K562 (cell line): Measurements from ENCODE around the gene BUB3. TPM values are rescaled to one million over a fixed set of nuclear protein-coding genes. Genes with fewer than 3 reads are reported as not detected.
"Not testable (repeated sequence)": the region's sequence is repeated elsewhere in the genome, so short reads cannot be mapped to it uniquely, and the experiment has no call there.

ENCODE experiments used
- ATAC-seq: fragments of 200-7000 bp; cut with Tn5 transposase; 3 replicates; pipeline ENCODE4 v1.9.1; 2020; ENCODE audit warnings: moderate library complexity
- BruUV-seq: library from RNA; stranded (reverse); fragments of 400-500 nt; replicated peaks from 2 replicates; lab custom pipeline; 2021; lab: Mats Ljungman, UMichigan
- CTCF ChIA-PET: fragments of 300-600 bp; formaldehyde crosslinking; extraction: SDS; loops from one replicate; lab custom pipeline; 2021; ENCODE audit warnings: low intra/inter-chr PET ratio; lab: Yijun Ruan, JAX
- POLR2A ChIA-PET: fragments of 300-600, 350-650 bp; sonication (Branson Sonifier 250); formaldehyde crosslinking; extraction: SDS; loops from one replicate; lab custom pipeline; 2021; ENCODE audit warnings: antibody characterized with exemption, inconsistent platforms; lab: Yijun Ruan, JAX
- DNase-seq, 4 experiments: peaks; one replicate each; pipeline versions ENCODE4 v3.0.0 to v3.0.0-alpha.2; 2011 to 2018; ENCODE audit warnings: low spot score in 3 of 4, mixed read lengths in 3 of 4; ENCODE audit errors: extremely low read depth in 1 of 4
- FAIRE-seq: peaks from 2 replicates; lab custom pipeline; 2011; peaks lifted over from hg19 to GRCh38; lab: Jason Lieb, UNC
- H2AFZ ChIP-seq: 2 replicates; pipeline ENCODE4 v1.6.0; 2011; ENCODE audit warnings: low read depth, low read length, control low read depth, inconsistent platforms
- H3K27ac ChIP-seq: fragments of 200-600 bp; 3 replicates; pipeline ENCODE4 v1.8.0; 2011; ENCODE audit warnings: low read depth, mild to moderate bottlenecking, control low read depth, inconsistent platforms, low read length, moderate library complexity, mixed read lengths; ENCODE audit errors: extremely low read depth
- H3K27me3 ChIP-seq, 2 experiments: fragments of 300-600 bp in 1 of 2; 2 replicates in 1 of 2; 3 replicates in 1 of 2; pipeline versions ENCODE4 v1.6.0 to v1.8.0; 2011; ENCODE audit warnings: inconsistent platforms in 2 of 2, low read length in 2 of 2, mild to moderate bottlenecking in 1 of 2, mixed read lengths in 1 of 2, moderate library complexity in 1 of 2; ENCODE audit not compliant: control insufficient read depth in 2 of 2, insufficient read depth in 2 of 2
- H3K36me3 ChIP-seq: fragments of 300-600 bp; 3 replicates; pipeline ENCODE4 v1.8.0; 2011; ENCODE audit warnings: mild to moderate bottlenecking, low read length, inconsistent platforms; ENCODE audit not compliant: control insufficient read depth, insufficient read depth
- H3K4me1 ChIP-seq, 2 experiments: fragments of 200-600 bp in 1 of 2; replicated peaks in 1 of 2; 2 replicates in 1 of 2; 3 replicates in 1 of 2; pipeline versions ENCODE4 v1.5.1 to v1.8.0; 2011; ENCODE audit warnings: inconsistent platforms in 2 of 2, low read length in 2 of 2, mild to moderate bottlenecking in 1 of 2, mixed read lengths in 1 of 2, moderate library complexity in 1 of 2; ENCODE audit not compliant: control insufficient read depth in 2 of 2, insufficient read depth in 2 of 2
- H3K4me2 ChIP-seq: 2 replicates; pipeline ENCODE4 v1.6.1; 2011; ENCODE audit warnings: low read length, control low read depth, inconsistent platforms, mixed read lengths; ENCODE audit not compliant: insufficient read depth
- H3K4me3 ChIP-seq: fragments of 200-600 bp; sonication (generic), shearing (Covaris generic); 2 replicates; pipeline ENCODE4 v1.5.1; 2016; ENCODE audit warnings: control low read depth, inconsistent platforms
- H3K79me2 ChIP-seq: fragments of 200-600 bp; 3 replicates; pipeline ENCODE4 v1.8.0; 2011; ENCODE audit warnings: low read length, inconsistent platforms; ENCODE audit not compliant: control insufficient read depth, insufficient read depth
- H3K9ac ChIP-seq, 2 experiments: 2 replicates each; pipeline versions ENCODE4 v1.6.0 to v1.6.1; 2011; ENCODE audit warnings: low read depth in 2 of 2, low read length in 2 of 2, control low read depth in 1 of 2, inconsistent platforms in 1 of 2, mild to moderate bottlenecking in 1 of 2, mixed read lengths in 1 of 2; ENCODE audit not compliant: insufficient read depth in 1 of 2
- H3K9me1 ChIP-seq: one replicate; pipeline ENCODE4 v1.6.0; 2011; ENCODE audit warnings: inconsistent platforms, mild to moderate bottlenecking, low read length, moderate library complexity; ENCODE audit not compliant: control insufficient read depth, insufficient read depth
- H3K9me3 ChIP-seq: replicated peaks from 2 replicates; pipeline ENCODE4 v1.5.1; 2011; ENCODE audit warnings: low read depth, low read length, inconsistent platforms; ENCODE audit not compliant: control insufficient read depth, insufficient read depth
- H4K20me1 ChIP-seq: replicated peaks from 2 replicates; pipeline ENCODE4 v1.6.1; 2011; ENCODE audit warnings: low read length, inconsistent platforms, mixed read lengths; ENCODE audit not compliant: control insufficient read depth, insufficient read depth
- ESRRA ChIP-seq: fragments of 450-650 bp; IDR thresholded peaks from 2 replicates; pipeline ENCODE4 v1.6.1; 2014; ENCODE audit warnings: low read depth, mild to moderate bottlenecking, moderate library complexity, borderline replicate concordance
- RBM25 ChIP-seq: fragments of 200-400 bp; formaldehyde crosslinking; IDR thresholded peaks from 2 replicates; pipeline ENCODE4 v1.6.1; 2018; ENCODE audit warnings: low read length, low read depth, moderate library complexity; ENCODE audit not compliant: severe bottlenecking
- TFAM ChIP-seq: fragments of 250-450 bp; sonication (Bioruptor Pico); conservative IDR thresholded peaks from 2 replicates; pipeline ENCODE4 v1.5.0; 2021; ENCODE audit warnings: mild to moderate bottlenecking, moderate library complexity
- ZNF146 ChIP-seq: IDR thresholded peaks from one replicate; pipeline ENCODE4 v1.6.1; 2018; ENCODE audit warnings: missing compliant biosample characterization; ENCODE audit not compliant: unreplicated experiment
- WGBS: fragments of 100-300 bp; shearing (Covaris generic); methylation state at CpG from one replicate; pipeline ENCODE4 v1.1.6; 2016; ENCODE audit warnings: low coverage, mixed read lengths; ENCODE audit not compliant: insufficient coverage; ENCODE audit errors: missing lambda C conversion rate; 5-methylcytosine and 5-hydroxymethylcytosine counted together
- in situ Hi-C: fragments of 300-500 bp; cut with MboI; formaldehyde crosslinking; loops from 4 replicates; pipeline ENCODE4 v1.15.0; 2018; ENCODE audit warnings: inconsistent platforms, mixed read lengths
- intact Hi-C: fragments of 100-400 bp; cut with micrococcal nuclease; formaldehyde crosslinking; loops from 2 replicates; pipeline ENCODE4 v1.14.2; 2022
- polyA plus RNA-seq, 8 experiments: library from polyadenylated mRNA; depleted of rRNA in 4 of 8; stranded (reverse) in 5 of 8; unstranded in 3 of 8; fragments of >200 nt; fragmentation: Nextera tagmentation in 2 of 8; fragmentation: Illumina TruSeq in 1 of 8; extraction: Ambion mirVana in 2 of 8; extraction: Trizol in 1 of 8; gene quantifications; 2 replicates each; pipeline versions ENCODE4 v1.2.1 to v1.2.3, GENCODE V29; 2011 to 2014; ENCODE audit warnings: inconsistent platforms in 1 of 8, missing spikeins in 1 of 8
- total RNA-seq, 7 experiments: library from RNA; depleted of rRNA in 6 of 7; stranded (reverse); fragments of >200 nt in 6 of 7; fragmentation: Illumina TruSeq in 2 of 7; extraction: Trizol in 2 of 7; gene quantifications; 2 replicates each; pipeline versions ENCODE4 v1.2.1 to v1.2.3, GENCODE V29; 2011 to 2021; ENCODE audit warnings: low replicate concordance in 1 of 7

BUB3 gene
- total and polyA plus RNA-seq, 9 of the 15 experiments (the other 6 are each of a cell fraction or from before 2014, with no cell fraction given) = 167 to 761 (median 225) TPM

GRCh38 chr10:123178390-123178789 is 24.2 kb downstream of the BUB3 start:
- DNase-seq, BruUV-seq, H3K9me3 ChIP-seq, intact Hi-C loops, H4K20me1 ChIP-seq, H3K4me2 ChIP-seq, CTCF ChIA-PET, H3K79me2 ChIP-seq, POLR2A ChIA-PET, ATAC-seq, in situ Hi-C loops, H3K27me3 ChIP-seq, H3K27ac ChIP-seq, H3K4me1 ChIP-seq, H3K36me3 ChIP-seq, H3K9ac ChIP-seq, H3K9me1 ChIP-seq, FAIRE-seq, H2AFZ ChIP-seq, H3K4me3 ChIP-seq: not testable (repeated sequence)
- TF ChIP-seq RBM25 (peak; percentile 36), ZNF146 (peak; percentile 37)
- 100% methylated on average over 2 of the region's 4 CpGs for WGBS

DNA sequence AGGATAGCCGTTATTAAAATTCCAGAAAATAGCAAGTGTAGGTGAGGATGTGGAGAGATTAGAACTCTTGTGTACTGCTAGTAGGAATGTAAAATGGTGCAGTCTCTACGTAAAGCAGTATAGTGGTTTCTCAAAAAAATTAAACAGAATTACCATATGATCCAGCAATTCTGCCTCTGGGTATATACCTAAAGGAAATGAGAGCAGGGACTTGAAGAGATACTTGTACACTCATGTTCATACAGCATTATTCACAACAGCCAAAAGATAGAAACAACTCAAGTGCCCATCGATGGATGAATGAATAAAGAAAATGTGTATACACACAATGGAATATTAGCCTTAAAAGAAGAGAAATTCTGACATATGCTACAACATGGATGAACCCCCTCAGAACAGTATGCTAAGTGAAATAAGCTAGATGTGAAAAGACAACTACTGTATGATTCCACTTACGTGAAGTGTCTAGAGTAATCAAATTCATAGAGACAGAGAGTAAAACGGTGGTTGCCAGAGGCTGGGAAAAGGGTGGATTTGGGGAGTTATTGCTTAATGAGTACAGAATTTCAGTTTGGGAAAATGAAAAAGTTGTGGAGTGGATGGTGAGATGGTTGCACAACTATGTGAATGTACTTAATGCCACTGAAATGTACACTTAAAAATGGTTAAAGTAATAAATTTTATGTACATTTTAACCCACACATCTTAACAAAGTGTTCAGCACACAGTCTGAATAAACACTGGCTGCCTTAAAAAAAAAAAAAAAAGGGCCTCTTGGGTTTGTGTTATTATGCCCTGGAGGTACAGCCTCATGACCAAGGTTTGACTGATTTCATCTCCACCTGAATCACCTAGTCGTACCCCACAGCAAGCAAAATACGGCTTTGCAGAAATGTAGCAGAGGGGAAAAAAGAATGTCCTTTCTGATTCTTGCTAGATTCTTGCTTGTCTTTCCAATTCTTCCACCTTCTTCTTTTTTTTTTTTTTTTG is 26.2 kb downstream of the BUB3 start:
- H3K27me3 ChIP-seq = no peaks in the 10 kb centered on the region
- ATAC-seq = no peak
- no TSS peak for BruUV-seq
- no peaks in the 10 kb centered on the region for H3K9me1 ChIP-seq
- no peak overlapping the region for H3K27ac ChIP-seq
- no peak overlapping the region for H3K9ac ChIP-seq
- no peaks in the 10 kb centered on the region for H3K4me1 ChIP-seq
- intact Hi-C loops = no loop called here
- 61% methylated on average over 7 of the region's 7 CpGs for WGBS
- no peaks in the 10 kb centered on the region for H4K20me1 ChIP-seq
- no peaks in the 10 kb centered on the region; the same call in 1 of the 2 replicates for H3K9me3 ChIP-seq
- TF ChIP-seq ESRRA (no peak), TFAM (no peak)
- no peaks in the 10 kb centered on the region for H3K79me2 ChIP-seq
- no peak overlapping the region for H3K4me2 ChIP-seq
- POLR2A ChIA-PET = no interaction called here
- no peak for DNase-seq
- CTCF ChIA-PET = no interaction called here
- peaks cover 4% of the 10 kb centered on the region; the same call in 1 of the 3 replicates for H3K36me3 ChIP-seq
- in situ Hi-C loops = no loop called here
- FAIRE-seq = no peak
- H3K4me3 ChIP-seq = no peak overlapping the region
- H2AFZ ChIP-seq = no peak overlapping the region
